HTERT RPE-1 (cell line): Measurements from ENCODE around the gene DNASE2B.

Source experiments
- in situ Hi-C: fragments of 300-500 bp; cut with MboI; formaldehyde crosslinking; loops from 4 replicates; pipeline ENCODE4 v1.14.3; 2020; ENCODE audit warnings: low sequenced_read_pairs

DNASE2B gene

GRCh38 chr1:84450910-84451309 lies 52.6 kb downstream of the DNASE2B start:
- in situ Hi-C loops = no loop called here

GRCh38 chr1:84452436-84452835 lies 54.2 kb downstream of the DNASE2B start:
- in situ Hi-C loops = no loop called here

GRCh38 chr1:84462118-84462517 lies 63.8 kb downstream of the DNASE2B start:
- in situ Hi-C loops = no loop called here
